ENCODE measurements around the gene SLC36A3. TPM values are rescaled to one million over a fixed set of nuclear protein-coding genes. Genes with fewer than 3 reads are reported as not detected.

SLC36A3 gene
- total RNA-seq, 1 experiment from 2014 or later, result not detected

DNA sequence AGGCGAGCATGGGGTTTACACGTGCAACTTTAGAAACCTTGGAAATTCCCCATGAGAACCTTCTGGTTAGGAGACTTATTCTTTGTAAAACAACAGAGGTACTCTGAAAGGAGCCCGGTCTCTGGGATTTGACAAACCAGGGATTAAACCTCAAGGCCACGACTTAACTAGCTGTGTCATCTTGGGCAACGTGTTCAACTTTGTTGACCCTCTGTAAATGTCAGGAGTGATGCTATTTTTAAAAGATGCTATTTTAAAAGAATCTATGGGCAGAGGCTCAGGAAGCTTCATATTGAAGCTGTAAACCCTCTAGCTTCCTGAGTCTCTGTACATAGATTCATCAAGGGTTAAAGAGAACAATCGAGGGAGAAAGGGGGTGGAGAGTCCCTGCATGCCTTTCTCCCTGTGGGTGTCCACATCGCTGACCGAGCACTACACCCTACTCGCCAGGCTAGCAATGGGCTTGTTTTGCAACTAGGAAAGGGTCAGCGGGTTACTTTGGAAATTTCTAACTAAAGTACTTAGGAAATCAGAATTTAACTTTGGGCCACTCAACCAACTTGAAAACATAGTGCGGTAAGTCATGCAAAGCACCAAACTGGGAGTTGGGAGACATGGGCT is 41.7 kb upstream of the SLC36A3 start (continued):
- TF ChIP-seq, protein P1, sequence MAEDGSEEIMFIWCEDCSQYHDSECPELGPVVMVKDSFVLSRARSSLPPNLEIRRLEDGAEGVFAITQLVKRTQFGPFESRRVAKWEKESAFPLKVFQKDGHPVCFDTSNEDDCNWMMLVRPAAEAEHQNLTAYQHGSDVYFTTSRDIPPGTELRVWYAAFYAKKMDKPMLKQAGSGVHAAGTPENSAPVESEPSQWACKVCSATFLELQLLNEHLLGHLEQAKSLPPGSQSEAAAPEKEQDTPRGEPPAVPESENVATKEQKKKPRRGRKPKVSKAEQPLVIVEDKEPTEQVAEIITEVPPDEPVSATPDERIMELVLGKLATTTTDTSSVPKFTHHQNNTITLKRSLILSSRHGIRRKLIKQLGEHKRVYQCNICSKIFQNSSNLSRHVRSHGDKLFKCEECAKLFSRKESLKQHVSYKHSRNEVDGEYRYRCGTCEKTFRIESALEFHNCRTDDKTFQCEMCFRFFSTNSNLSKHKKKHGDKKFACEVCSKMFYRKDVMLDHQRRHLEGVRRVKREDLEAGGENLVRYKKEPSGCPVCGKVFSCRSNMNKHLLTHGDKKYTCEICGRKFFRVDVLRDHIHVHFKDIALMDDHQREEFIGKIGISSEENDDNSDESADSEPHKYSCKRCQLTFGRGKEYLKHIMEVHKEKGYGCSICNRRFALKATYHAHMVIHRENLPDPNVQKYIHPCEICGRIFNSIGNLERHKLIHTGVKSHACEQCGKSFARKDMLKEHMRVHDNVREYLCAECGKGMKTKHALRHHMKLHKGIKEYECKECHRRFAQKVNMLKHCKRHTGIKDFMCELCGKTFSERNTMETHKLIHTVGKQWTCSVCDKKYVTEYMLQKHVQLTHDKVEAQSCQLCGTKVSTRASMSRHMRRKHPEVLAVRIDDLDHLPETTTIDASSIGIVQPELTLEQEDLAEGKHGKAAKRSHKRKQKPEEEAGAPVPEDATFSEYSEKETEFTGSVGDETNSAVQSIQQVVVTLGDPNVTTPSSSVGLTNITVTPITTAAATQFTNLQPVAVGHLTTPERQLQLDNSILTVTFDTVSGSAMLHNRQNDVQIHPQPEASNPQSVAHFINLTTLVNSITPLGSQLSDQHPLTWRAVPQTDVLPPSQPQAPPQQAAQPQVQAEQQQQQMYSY (CRISPR knock-in tag; IDR thresholded peaks at IDR 0.05), result no peak
- TF ChIP-seq ZNF121 (CRISPR knock-in tag; IDR thresholded peaks at IDR 0.05), result no peak
- no peak for TF ChIP-seq ZNF671 (CRISPR knock-in tag; IDR thresholded peaks at IDR 0.05)
- no peak for TF ChIP-seq ZNF138 (CRISPR knock-in tag; conservative IDR thresholded peaks at IDR 0.05)

DNA sequence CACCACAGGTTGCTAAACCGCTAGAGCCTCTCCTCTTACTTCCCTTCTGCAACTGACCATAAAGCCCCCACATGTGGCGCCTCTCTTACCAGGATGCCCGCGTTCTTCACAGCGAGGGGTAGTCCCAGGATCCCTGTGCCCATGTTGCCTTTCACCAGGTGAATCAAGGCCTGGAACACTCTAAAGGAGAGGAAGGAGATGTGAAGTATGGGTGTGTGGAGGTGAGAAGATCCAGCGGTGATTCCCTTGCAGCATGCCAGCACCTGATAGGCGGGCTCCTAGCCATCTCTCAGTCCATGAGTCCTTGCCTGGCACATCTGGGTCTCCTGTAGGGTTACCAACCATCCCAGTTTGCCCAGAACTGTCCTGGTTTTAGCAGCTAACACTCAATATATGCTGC is 40.5 kb upstream of the SLC36A3 start:
- no peak for ATAC-seq
- Mint-ChIP-seq H3K4me1 (peaks cover 40% of the 10 kb centered on the region), H3K27ac (no peak overlapping the region), H3K27me3 (ENCODE audit: low read depth) (peaks cover 33% of the 10 kb centered on the region), H3K36me3 (no peaks in the 10 kb centered on the region), H3K4me3 (no peak overlapping the region), H3K9me3 (no peaks in the 10 kb centered on the region)
- POLR2A ChIA-PET, result no interaction called here
- DNase-seq (ENCODE audit: low spot score), result no peak
- CTCF ChIA-PET, result no interaction called here
- TF ChIP-seq, protein P2, sequence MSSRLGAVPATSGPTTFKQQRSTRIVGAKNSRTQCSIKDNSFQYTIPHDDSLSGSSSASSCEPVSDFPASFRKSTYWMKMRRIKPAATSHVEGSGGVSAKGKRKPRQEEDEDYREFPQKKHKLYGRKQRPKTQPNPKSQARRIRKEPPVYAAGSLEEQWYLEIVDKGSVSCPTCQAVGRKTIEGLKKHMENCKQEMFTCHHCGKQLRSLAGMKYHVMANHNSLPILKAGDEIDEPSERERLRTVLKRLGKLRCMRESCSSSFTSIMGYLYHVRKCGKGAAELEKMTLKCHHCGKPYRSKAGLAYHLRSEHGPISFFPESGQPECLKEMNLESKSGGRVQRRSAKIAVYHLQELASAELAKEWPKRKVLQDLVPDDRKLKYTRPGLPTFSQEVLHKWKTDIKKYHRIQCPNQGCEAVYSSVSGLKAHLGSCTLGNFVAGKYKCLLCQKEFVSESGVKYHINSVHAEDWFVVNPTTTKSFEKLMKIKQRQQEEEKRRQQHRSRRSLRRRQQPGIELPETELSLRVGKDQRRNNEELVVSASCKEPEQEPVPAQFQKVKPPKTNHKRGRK (CRISPR knock-in tag; IDR thresholded peaks at IDR 0.05; ENCODE audit: borderline replicate concordance), result no peak
- TF ChIP-seq, protein P3, sequence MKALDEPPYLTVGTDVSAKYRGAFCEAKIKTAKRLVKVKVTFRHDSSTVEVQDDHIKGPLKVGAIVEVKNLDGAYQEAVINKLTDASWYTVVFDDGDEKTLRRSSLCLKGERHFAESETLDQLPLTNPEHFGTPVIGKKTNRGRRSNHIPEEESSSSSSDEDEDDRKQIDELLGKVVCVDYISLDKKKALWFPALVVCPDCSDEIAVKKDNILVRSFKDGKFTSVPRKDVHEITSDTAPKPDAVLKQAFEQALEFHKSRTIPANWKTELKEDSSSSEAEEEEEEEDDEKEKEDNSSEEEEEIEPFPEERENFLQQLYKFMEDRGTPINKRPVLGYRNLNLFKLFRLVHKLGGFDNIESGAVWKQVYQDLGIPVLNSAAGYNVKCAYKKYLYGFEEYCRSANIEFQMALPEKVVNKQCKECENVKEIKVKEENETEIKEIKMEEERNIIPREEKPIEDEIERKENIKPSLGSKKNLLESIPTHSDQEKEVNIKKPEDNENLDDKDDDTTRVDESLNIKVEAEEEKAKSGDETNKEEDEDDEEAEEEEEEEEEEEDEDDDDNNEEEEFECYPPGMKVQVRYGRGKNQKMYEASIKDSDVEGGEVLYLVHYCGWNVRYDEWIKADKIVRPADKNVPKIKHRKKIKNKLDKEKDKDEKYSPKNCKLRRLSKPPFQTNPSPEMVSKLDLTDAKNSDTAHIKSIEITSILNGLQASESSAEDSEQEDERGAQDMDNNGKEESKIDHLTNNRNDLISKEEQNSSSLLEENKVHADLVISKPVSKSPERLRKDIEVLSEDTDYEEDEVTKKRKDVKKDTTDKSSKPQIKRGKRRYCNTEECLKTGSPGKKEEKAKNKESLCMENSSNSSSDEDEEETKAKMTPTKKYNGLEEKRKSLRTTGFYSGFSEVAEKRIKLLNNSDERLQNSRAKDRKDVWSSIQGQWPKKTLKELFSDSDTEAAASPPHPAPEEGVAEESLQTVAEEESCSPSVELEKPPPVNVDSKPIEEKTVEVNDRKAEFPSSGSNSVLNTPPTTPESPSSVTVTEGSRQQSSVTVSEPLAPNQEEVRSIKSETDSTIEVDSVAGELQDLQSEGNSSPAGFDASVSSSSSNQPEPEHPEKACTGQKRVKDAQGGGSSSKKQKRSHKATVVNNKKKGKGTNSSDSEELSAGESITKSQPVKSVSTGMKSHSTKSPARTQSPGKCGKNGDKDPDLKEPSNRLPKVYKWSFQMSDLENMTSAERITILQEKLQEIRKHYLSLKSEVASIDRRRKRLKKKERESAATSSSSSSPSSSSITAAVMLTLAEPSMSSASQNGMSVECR (CRISPR knock-in tag; IDR thresholded peaks at IDR 0.05; ENCODE audit: borderline replicate concordance), result no peak
- TF ChIP-seq, protein P4, sequence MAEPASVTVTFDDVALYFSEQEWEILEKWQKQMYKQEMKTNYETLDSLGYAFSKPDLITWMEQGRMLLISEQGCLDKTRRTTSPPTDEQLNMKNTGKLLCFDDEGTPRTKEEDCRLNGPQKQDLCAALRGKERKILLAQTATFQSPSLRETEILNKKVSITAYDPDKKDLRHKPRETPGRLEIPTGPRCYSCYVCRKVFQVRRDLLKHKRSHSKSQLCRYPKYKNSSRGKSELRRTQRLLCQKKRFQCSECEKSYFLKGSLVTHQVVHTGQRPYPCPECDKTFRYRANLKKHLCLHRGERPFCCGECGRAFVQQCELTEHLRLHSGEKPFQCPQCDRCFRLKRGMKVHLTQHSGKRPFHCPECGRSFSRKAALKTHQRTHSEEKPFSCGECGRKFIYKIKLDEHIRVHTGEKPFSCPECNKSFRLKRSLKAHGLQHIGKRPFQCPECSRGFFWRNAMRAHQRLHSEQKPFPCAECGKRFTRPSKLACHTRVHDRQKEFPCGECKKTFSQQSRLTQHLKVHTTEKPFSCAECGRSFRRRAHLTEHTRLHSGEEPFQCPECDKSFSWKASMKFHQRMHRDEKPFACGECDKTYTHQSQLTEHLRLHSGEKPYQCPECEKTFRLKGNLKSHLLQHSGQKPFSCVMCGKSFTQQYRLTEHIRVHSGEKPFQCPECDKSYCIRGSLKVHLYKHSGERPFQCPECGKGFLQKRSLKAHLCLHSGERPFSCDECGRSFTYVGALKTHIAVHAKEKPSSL (CRISPR knock-in tag; conservative IDR thresholded peaks at IDR 0.05), result no peak
- TF ChIP-seq IRF2 (CRISPR knock-in tag; IDR thresholded peaks at IDR 0.05; ENCODE audit: borderline replicate concordance, low read depth), result no peak
- TF ChIP-seq ELF4 (CRISPR knock-in tag; IDR thresholded peaks at IDR 0.05; ENCODE audit: low read depth), result no peak
- TF ChIP-seq ZNF396 (CRISPR knock-in tag; IDR thresholded peaks at IDR 0.05; ENCODE audit: borderline replicate concordance), result no peak
- no peak for TF ChIP-seq JAZF1 (CRISPR knock-in tag; IDR thresholded peaks at IDR 0.05)
- TF ChIP-seq NFYB (CRISPR knock-in tag; conservative IDR thresholded peaks at IDR 0.05; ENCODE audit: low read depth), result no peak
- TF ChIP-seq GRHL2 (CRISPR knock-in tag; IDR thresholded peaks at IDR 0.05; ENCODE audit: insufficient replicate concordance, severe bottlenecking), result no peak
- TF ChIP-seq TEAD1 (CRISPR knock-in tag; IDR thresholded peaks at IDR 0.05), result no peak
- TF ChIP-seq, protein P5, sequence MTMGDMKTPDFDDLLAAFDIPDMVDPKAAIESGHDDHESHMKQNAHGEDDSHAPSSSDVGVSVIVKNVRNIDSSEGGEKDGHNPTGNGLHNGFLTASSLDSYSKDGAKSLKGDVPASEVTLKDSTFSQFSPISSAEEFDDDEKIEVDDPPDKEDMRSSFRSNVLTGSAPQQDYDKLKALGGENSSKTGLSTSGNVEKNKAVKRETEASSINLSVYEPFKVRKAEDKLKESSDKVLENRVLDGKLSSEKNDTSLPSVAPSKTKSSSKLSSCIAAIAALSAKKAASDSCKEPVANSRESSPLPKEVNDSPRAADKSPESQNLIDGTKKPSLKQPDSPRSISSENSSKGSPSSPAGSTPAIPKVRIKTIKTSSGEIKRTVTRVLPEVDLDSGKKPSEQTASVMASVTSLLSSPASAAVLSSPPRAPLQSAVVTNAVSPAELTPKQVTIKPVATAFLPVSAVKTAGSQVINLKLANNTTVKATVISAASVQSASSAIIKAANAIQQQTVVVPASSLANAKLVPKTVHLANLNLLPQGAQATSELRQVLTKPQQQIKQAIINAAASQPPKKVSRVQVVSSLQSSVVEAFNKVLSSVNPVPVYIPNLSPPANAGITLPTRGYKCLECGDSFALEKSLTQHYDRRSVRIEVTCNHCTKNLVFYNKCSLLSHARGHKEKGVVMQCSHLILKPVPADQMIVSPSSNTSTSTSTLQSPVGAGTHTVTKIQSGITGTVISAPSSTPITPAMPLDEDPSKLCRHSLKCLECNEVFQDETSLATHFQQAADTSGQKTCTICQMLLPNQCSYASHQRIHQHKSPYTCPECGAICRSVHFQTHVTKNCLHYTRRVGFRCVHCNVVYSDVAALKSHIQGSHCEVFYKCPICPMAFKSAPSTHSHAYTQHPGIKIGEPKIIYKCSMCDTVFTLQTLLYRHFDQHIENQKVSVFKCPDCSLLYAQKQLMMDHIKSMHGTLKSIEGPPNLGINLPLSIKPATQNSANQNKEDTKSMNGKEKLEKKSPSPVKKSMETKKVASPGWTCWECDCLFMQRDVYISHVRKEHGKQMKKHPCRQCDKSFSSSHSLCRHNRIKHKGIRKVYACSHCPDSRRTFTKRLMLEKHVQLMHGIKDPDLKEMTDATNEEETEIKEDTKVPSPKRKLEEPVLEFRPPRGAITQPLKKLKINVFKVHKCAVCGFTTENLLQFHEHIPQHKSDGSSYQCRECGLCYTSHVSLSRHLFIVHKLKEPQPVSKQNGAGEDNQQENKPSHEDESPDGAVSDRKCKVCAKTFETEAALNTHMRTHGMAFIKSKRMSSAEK (CRISPR knock-in tag; IDR thresholded peaks at IDR 0.05; ENCODE audit: borderline replicate concordance), result no peak
- no peak for TF ChIP-seq ZNF219 (CRISPR knock-in tag; IDR thresholded peaks at IDR 0.05; ENCODE audit: borderline replicate concordance)
- no peak for TF ChIP-seq MYBL2 (CRISPR knock-in tag; IDR thresholded peaks at IDR 0.05)
- no peak for TF ChIP-seq TP53 (CRISPR knock-in tag; IDR thresholded peaks at IDR 0.05)
- no peak for TF ChIP-seq NR3C1 (CRISPR knock-in tag; conservative IDR thresholded peaks at IDR 0.05; ENCODE audit: low read depth)

Data from WTC11 (cell line).